ENCODE results near the gene MBLAC1.
"Not testable (repeated sequence)": the region's sequence is repeated elsewhere in the genome, so short reads cannot be mapped to it uniquely, and the experiment has no call there.

MBLAC1 gene

DNA sequence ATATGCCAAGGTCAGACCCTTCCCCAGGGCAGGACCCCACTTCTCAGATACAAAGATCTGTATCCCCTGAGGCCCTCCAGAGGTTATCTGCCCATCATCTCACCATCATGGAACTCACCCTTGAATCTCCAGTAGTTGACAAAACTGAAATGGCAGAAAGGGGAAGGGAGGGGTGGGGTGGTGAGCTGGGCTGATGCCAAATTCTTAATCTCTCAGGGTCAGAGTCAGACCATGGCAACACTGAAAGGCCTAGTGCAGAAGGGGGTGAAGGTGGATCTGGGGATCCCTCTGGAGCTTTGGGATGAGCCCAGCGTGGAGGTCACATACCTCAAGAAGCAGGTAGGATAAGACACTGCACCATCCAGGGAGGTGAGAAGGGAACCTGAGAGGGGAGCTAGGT lies 4.2 kb upstream of the MBLAC1 start:
- DNase-seq: no peak

DNA sequence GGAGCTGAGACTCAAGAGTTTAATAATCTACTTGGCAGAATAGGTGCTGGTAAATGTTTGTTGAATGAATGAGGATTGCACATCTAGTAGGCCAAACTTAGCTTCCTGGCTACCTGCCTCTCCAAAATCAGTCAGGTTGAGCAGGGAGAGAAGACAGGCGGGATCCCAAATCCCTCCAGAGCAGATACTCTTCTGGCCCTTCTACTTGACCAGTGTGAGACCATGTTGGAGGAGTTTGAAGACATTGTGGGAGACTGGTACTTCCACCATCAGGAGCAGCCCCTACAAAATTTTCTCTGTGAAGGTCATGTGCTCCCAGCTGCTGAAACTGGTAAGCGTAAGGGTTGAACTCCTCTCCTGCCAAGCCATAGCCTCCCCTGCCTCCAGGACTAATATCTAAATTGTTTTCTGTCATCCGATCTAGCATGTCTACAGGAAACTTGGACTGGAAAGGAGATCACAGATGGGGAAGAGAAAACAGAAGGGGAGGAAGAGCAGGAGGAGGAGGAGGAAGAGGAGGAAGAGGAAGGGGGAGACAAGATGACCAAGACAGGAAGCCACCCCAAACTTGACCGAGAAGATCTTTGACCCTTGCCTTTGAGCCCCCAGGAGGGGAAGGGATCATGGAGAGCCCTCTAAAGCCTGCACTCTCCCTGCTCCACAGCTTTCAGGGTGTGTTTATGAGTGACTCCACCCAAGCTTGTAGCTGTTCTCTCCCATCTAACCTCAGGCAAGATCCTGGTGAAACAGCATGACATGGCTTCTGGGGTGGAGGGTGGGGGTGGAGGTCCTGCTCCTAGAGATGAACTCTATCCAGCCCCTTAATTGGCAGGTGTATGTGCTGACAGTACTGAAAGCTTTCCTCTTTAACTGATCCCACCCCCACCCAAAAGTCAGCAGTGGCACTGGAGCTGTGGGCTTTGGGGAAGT lies 2.2 kb upstream of the MBLAC1 start:
- DNase-seq: no peak

DNA sequence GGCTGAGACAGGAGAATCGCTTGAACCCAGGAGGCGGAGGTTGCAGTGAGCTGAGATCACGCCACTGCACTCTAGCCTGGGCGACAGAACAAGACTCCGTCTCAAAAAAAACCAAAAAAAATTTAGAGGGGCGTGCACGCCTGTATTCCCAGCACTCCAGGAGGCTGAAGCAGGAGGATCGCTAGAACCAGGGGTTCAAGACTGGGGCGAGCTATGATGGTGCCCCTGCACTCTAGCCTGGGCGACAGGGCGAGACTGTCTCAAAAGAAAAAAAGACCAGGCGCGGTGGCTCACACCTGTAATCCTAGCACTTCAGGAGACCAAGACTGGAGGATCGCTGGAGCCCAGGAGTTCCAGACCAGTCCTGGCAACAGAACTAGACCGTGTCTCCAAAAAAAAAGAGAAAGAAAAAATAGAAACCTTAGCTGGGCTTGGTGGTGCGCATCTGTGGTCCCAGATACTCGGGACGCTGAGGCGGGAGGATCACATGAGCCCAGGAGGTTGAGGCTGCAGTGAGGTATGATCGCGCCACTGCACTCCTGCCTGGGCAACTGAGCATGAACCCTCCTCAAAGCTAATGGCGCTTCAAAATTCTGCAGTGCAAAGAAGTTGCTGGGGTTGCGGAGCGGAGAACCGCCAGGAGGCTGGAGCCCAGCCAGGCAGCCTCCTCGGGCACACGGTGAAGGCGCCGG lies 382 bp upstream of the MBLAC1 start:
- peak; percentile 98 for DNase-seq

DNA sequence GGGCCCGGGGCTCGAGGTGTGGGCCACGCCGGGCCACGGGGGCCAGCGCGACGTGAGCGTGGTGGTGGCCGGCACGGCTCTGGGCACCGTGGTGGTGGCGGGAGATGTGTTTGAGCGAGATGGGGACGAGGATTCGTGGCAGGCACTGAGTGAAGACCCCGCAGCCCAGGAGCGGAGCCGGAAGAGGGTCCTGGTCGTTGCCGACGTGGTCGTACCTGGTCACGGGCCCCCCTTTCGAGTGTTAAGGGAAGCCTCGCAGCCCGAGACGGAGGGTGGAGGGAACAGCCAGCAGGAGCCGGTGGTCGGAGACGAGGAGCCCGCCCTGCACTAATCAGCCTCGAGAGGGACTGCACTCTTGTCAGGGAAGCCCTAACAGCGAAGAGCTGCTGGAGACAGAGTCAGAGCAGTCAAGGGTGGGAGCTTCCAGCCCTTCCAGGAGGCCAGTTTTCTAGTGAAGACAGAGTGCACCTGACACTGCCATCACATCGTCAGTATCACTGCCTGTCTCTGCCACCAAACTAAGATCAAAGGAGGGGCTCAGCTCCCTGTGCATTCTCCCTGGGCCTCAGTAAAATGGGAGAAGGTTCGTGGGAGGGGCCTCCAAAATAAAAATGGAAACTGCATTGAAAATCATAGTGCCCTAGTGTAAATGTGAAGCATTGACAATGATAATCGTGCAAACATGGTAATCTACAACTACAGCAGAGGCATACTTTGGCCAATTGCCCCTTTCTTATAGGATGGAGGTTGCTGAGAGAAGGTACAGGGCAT lies 1.3 kb downstream of the MBLAC1 start:
- peak; percentile 81 for DNase-seq

DNA sequence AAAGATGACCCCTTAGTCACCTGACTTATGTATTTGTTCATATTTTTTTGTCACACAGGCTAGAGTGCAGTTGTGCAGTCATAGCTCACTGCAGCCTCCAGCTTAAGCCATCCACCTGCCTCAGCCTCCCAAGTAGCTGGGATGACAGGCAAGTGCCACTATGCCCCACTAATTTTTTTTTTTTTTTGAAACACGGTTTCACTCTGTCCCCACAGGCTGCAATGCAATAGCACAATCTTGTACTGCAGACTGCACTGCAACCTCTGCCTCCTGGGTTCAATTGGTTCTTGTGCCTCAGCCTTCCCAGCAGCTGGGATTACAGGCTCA lies 1.8 kb downstream of the MBLAC1 start:
- DNase-seq: no peak

DNA sequence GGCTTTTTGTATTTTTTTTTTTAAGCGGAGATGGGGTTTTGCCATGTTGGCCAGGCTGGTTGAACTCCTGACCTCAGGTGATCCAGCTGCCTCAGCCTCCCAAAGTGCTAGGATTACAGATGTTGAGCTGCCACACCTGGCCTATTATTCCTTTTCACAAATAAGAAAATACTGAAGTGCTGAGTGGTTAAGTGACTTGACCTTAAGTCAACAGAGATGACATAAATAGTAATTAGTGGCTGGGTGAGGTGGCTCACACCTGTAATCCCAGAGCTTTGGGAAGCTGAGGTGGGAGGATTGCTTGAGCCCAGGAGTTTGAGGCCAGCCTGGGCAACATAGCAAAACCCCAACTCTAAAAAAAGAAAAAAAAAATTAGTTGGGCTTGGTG lies 3.4 kb downstream of the MBLAC1 start:
- DNase-seq: not testable (repeated sequence)

DNA sequence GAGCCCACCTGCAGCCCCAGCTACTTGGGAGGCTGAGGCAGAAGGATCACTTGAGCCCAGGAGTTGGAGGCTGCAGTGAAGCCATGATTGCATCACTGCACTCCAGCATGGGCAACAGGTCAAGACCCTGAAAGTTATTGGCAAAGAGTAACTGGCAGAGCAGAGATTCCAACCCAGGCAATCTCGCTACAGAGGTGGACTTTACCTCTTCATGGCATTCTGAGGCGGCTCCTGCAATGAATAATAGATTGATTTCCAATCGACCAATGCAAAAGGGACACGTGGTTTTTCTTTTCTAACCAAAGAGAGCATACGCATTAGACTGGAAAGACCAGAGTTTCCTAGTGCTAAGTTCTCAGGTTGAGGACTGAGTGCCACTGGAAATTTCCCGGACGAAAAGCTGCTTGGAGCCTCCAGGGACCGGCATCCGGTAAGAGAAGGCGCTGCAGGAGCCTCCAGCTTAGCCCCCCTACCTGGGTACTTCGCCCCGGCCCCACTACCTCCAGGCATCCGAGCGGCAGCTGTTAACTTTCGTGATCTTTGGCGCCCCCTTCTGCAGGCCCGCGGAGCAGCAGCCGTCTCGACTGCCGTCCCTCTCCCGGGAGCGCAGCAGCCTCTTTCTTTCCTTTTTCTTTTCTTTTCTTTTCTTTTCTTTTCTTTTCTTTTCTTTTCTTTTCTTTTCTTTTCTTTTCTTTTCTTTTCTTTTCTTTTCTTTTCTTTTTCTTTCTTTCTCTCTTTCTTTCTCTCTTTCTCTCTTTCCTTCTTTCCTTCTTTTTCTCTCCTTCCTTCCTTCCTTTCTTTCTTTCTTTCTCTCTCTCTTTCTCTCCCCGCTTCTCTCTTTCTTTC lies 4.1 kb downstream of the MBLAC1 start:
- DNase-seq: peak; percentile 70

DNA sequence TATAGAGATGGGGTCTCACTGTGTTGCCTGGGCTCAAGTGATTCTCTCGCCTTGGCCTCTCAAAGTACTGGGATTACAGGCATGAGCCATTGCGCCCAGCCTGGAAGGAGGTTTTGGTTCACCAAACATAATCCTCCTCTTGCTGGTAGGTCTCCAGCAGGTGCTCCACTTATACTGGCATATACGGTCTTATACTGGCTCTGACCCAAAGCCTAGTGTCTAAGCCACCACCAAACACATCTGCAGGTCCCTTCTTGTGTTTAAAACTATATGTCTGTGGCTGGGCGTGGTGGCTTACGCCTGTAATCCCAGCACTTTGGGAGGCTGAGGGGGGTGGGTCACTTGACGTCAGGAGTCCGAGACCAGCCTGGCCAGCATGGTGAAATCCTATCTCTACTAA lies 5.4 kb downstream of the MBLAC1 start:
- no peak for DNase-seq

DNA sequence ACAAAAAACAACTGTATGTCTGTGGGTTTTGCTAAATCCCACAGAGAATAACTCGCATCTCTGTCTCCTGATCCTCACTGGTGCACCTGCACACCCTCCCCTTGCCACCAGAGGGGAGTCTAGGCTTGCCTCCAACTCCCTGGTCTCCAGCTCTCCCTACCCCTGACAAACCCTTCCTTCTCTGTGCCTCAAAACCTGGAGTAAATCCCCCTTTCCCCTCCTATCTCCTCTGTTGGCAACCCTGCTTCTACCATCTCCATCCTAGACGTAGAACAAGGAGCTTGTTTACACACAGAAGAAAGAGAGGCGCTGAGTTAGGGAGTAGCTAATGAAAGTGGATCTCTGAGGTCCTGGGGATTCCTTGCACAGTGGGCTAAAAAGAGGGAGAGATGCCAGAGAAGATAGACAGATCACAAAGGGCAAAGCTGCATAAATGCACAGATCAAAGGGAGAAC lies 6.0 kb downstream of the MBLAC1 start:
- DNase-seq: peak; percentile 54

DNA sequence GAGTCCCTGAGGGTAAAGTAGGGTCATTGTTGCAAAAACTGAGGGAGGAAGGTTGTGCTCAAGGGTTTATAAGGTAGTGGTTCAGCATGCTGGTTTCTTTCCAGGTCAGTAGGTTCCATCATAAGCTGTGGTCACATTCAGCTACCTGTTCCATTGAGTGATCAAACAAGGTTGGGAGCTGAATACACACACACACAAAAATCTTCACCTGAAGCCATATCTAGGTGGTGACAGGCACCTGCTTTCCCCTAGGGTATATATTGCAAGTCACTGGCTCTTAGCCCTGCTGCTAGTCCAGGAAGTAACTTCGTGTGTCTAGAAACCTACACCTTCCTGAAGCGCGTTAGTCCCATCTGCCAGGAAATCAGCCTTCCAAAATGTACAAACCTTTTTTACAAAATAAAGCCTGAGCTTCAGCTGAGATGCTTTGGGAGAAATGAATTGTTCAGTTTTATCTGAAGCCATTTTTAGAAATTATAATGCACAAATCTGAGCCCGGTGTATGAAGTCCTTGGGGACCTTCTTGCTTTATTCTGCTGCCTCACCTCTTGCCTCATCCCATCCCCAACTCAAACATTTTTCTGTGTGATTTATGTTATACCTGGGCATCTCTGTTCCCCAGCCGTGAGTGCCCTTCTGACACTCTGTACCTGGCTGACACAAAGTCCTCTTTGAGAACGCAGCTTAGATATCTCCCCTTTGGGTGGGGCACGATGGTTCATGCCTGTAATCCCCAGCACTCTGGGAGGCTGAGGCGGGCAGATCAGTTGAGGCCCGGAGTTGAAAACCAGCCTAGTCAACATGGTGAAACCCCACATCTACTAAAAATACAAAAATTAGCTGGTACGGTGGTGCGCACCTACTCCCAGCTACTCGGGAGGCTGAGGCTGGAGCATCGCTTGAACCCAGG lies 11.3 kb downstream of the MBLAC1 start:
- no peak for DNase-seq

DNA sequence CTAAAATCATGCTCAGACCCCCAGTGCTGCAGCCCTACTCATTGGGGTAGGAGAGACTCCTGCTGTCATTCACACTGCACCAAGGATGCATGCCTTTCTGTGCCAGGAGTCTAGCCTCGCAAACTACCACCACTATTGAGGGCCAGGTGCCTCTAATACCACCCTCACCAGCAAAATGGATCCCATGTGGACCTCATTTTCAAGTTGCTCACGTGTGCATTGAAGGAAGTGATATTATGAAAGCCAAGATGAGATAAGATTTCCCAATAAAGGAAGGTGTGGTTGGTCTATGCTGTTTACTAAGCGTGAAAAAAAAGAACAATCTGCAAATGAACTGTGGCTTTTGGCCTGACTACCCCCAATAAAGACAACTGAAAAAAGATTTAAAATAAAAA lies 14.8 kb downstream of the MBLAC1 start:
- no peak for DNase-seq

DNA sequence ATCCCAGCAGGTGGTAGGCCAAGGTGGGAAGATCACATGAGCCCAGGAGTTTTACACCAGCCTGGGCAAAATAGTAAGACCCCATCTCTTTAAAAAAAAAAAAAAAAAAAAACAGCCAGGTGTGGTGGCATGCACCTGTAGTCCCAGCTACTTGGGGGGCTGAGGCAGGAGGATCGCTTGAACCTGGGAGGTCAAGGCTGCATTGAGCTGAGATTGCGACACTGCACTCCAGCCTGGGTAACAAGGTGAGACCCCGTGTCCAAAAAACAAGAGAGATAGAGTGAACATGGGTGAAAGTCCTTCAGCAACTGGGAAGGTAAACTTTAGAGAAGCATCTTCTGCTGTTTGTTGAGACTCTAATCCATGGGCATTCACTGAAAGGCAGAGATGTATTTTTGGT lies 15.7 kb downstream of the MBLAC1 start:
- no peak for DNase-seq

DNA sequence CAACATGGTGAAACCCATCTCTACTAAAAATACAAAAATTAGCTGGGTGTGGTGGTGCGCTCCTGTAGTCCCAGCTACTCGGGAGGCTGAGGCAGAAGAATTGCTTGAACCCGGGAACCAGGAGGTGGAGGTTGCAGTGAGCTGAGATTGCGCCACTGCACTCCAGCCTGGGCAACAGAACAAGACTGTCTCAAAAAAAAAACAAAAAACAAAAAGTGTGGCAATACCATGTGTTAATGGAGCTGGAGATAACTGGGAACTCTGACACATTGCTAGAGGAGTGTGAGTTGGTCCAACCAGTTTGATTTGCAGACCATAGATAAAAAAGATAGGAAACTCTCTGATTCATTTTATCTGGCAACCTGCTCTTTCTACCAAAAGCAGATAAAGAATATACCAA lies 19.6 kb downstream of the MBLAC1 start:
- DNase-seq: not testable (repeated sequence)

DNA sequence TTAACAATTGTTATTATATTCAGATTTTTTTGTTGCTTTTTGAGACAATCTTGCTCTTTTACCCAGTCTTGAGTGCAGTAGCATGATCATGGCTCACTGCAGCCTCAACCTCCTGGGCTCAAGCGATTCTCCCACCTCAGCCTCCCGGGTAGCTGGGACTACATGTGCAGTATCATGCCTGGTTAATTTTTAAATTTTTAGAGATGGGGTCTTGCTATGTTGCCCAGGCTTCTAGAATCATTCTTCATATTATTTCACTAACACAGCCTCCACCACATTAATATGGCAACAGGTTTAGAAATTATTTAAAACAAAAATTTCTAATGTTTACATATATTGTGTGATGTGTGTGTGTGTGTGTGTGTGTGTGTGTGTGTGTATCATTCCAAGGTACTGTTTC lies 20.5 kb downstream of the MBLAC1 start:
- DNase-seq: no peak

DNA sequence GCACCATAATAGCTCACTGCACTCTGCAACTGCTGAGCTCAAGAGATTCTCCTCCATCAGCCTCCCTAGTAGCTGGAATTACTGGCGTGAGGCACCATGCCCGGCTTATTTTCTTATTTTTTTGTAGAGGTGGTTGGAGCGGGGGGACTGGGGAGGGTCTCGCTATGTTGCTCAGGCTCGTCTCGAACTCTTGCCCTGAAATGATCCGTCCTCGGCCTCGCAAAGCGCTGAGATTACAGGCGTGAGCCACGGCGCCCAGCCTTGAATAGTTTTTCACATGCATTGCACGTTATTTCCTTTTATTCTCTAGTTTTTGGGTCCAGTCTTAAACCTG lies 21.4 kb downstream of the MBLAC1 start:
- no peak for DNase-seq

DNA sequence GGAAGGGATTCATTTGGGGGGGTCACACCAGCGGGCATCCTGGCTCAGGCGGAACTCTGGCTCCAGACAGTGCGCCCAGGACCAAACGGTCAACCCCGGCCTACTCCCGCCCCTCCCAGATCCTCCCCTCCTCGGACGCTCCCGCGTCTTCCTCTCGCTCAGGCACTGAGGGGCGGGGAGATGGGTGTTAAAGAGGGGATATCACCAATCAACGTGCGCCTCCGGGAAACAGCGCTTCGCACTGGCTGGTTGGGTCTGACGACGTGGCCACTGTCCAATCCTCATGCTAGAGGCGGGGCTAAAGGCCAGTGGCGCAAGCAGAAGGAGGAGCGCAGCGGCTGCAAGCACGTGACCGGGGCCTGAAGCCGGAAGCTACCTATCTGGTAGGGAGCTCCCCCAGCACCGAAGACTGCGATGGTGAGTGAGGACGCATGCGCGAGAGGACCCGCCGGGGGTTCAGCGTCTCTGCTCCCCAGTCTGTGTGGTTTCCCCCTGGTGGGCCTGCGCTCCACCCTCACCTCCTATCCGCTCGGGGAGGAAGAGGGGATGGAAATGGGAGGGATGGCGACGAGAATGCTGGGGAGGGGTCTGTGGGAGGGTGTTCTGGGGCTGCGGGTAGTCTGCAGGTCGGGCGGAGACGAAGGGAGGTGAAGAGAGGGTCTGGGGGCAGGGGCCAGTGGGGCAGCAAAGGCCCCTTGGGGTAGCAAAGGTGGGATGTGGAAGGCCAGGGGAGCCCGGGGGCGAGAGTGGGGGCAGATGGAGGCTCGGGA lies 22.0 kb downstream of the MBLAC1 start, which contains the start of gene LAMTOR4:
TSS of gene LAMTOR4 (plus strand) at position 360 of the 770 bp plus-strand sequence. CDS start at position 415, 55 bp downstream.
- peak; percentile 89 for DNase-seq

DNA sequence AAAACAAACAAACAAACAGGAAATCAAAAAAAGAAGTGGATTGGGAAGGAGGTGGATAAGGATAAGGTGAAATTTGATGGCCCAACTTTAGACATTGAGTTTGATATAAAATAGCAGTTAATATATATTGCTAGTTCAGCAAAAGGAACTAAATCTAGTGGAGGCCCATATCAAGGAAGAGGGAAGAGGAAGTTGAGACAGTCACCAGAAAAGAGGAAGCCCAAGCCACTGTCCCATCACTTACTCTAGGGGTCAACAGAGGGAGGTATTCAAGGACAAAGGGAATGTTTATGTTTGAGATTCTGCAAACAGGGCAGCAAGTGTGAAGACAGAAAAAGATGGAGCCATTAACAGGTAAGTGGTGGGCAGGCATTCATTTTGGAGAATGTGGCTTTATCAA lies 25.6 kb downstream of the MBLAC1 start:
- no peak for DNase-seq

DNA sequence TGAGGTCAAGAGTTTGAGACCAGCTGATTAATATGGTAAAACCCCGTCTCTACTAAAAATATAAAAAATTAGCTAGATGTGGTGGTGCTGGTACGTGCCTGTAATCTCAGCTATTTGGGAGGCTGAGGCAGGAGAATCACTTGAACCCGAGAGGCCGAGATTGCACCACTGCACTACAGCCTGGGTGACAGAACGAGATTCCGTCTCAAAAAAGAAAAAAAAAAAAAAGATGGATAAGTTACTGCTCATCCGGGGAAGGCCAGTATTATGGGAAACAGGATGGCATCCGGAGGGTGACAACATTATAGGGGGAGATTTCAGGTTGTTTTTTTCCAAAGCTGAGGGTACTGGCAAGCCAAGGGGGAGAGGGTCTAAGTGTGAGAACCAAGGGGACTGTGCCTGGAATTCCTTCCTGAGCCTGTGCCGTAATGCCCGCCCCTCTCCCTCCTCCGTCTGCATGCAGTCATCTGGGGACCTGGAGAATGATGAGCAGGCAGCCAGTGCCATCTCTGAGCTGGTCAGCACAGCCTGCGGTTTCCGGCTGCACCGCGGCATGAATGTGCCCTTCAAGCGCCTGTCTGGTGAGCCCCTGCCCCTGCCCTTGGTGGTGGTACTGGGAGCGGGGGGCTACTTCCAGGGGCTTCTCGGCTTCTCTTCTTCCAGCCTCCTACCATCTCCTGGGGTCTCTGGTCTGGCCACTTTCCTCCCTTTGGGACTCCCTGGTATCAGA lies 26.3 kb downstream of the MBLAC1 start:
- no peak for DNase-seq
